Measurements from ENCODE around the gene RIF1.

DNA sequence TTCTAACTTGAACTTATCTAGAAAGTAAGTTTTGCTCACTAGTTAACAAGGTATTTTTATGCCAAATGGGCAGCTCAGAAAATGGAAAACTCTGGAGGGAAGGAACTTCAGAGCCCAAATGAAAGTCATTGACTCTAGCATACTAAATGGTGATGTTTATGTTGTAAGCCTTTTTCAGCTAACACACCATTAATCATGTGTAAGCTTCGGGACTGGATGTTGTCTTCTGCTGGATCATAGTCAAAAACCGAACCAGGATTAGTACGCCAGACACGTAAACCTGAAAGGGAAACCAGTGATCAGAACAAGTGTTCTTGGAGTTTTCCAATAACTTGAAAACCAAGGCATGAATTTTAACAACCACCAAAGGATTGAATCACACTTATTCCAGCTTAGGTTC, 81.8 kb downstream of the RIF1 start:
- TF ChIP-seq YY1 (IDR thresholded peaks at IDR 0.05; ENCODE audit: low read depth) (no peak), CREB1 (IDR thresholded peaks at IDR 0.05; ENCODE audit: low read depth) (no peak), MAX (IDR thresholded peaks at IDR 0.05) (no peak), TAF1 (IDR thresholded peaks at IDR 0.05; ENCODE audit: low read depth) (no peak), FOXM1 (IDR thresholded peaks at IDR 0.05; ENCODE audit: borderline replicate concordance, low read depth) (no peak), TCF12 (IDR thresholded peaks at IDR 0.05; ENCODE audit: low read depth) (no peak), NFIC (IDR thresholded peaks at IDR 0.05) (no peak), RAD21 (IDR thresholded peaks at IDR 0.05; ENCODE audit: low read depth) (no peak), CEBPB (IDR thresholded peaks at IDR 0.05) (no peak), EP300 (IDR thresholded peaks at IDR 0.05; ENCODE audit: borderline replicate concordance) (no peak), EGR1 (IDR thresholded peaks at IDR 0.05) (no peak)
- TF ChIP-seq, protein P1, sequence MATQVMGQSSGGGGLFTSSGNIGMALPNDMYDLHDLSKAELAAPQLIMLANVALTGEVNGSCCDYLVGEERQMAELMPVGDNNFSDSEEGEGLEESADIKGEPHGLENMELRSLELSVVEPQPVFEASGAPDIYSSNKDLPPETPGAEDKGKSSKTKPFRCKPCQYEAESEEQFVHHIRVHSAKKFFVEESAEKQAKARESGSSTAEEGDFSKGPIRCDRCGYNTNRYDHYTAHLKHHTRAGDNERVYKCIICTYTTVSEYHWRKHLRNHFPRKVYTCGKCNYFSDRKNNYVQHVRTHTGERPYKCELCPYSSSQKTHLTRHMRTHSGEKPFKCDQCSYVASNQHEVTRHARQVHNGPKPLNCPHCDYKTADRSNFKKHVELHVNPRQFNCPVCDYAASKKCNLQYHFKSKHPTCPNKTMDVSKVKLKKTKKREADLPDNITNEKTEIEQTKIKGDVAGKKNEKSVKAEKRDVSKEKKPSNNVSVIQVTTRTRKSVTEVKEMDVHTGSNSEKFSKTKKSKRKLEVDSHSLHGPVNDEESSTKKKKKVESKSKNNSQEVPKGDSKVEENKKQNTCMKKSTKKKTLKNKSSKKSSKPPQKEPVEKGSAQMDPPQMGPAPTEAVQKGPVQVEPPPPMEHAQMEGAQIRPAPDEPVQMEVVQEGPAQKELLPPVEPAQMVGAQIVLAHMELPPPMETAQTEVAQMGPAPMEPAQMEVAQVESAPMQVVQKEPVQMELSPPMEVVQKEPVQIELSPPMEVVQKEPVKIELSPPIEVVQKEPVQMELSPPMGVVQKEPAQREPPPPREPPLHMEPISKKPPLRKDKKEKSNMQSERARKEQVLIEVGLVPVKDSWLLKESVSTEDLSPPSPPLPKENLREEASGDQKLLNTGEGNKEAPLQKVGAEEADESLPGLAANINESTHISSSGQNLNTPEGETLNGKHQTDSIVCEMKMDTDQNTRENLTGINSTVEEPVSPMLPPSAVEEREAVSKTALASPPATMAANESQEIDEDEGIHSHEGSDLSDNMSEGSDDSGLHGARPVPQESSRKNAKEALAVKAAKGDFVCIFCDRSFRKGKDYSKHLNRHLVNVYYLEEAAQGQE (IDR thresholded peaks at IDR 0.05; ENCODE audit: low read depth): no peak

All from Ishikawa (cell line).